ENCODE measurements around the gene TRAPPC10. TPM values are rescaled to one million over a fixed set of nuclear protein-coding genes. Genes with fewer than 3 reads are reported as not detected.

Gene TRAPPC10
- total RNA-seq, 1 experiment from 2014 or later: 31.5 TPM

GRCh38 chr21:44089001-44089911 is 77.1 kb downstream of the TRAPPC10 start:
- ATAC-seq: no peak
- ChIA-PET CTCF (no interaction called here), POLR2A (no interaction called here), RAD21 (ENCODE audit: low non-redundant PET in 1 of 2, low total read pairs in 2 of 2, uncharacterized antibody in 2 of 2, unreplicated experiment in 2 of 2) (no interaction called here)
- Histone ChIP-seq H3K9me2 (ENCODE audit: insufficient read depth) (no peaks in the 10 kb centered on the region), H3K36me3 (ENCODE audit: control insufficient read depth in 1 of 2, insufficient read depth in 2 of 2, low read length in 2 of 2) (peaks cover 10 to 23% of the 10 kb centered on the region in 2 experiments; a peak in 3 of 4 replicates), H3K4me2 (ENCODE audit: low read length) (no peak overlapping the region), H3K4me3 (replicated peaks in 1 of 2; ENCODE audit: low read depth in 1 of 2, low read length in 2 of 2) (no peak overlapping the region), H3K9ac (ENCODE audit: low read length) (no peak overlapping the region), H3K9me3 (ENCODE audit: control insufficient read depth in 1 of 2, insufficient read depth in 1 of 2, low read depth in 1 of 2, low read length in 2 of 2) (no peaks in the 10 kb centered on the region), H3K4me1 (ENCODE audit: control insufficient read depth in 1 of 2, insufficient read depth in 2 of 2, low read length in 2 of 2) (no peaks in the 10 kb centered on the region), H3K27me3 (ENCODE audit: insufficient read depth, low read length) (no peaks in the 10 kb centered on the region), H4K20me1 (ENCODE audit: insufficient read depth) (no peaks in the 10 kb centered on the region), H3K27ac (ENCODE audit: low read depth, low read length) (no peak overlapping the region), H2AFZ (ENCODE audit: low read depth, low read length, poor library complexity, severe bottlenecking) (no peak overlapping the region), H3K79me2 (ENCODE audit: insufficient read depth, low read length) (no peaks in the 10 kb centered on the region; the same call in 1 of the 2 replicates)
- no peak for TF ChIP-seq TCF7L2 (IDR thresholded peaks at IDR 0.05; ENCODE audit: borderline replicate concordance, extremely low read depth, insufficient read depth, insufficient read length)
- no peak for TF ChIP-seq RAD21 (IDR thresholded peaks at IDR 0.05; ENCODE audit: low read depth)
- no peak for TF ChIP-seq ATF3 (IDR thresholded peaks at IDR 0.05)
- intact Hi-C loops (cut with micrococcal nuclease): no loop called here
- BruUV-seq (replicated peaks): no TSS peak
- DNase-seq (ENCODE audit: low read depth, low spot score): no peak

- Histone ChIP-seq H3K4me1 (ENCODE audit: control insufficient read depth in 1 of 2, insufficient read depth in 2 of 2, low read length in 2 of 2) (no peaks in the 10 kb centered on the region), H2AFZ (ENCODE audit: low read depth, low read length, poor library complexity, severe bottlenecking) (no peak overlapping the region), H3K9me2 (ENCODE audit: insufficient read depth) (no peaks in the 10 kb centered on the region), H3K9me3 (ENCODE audit: control insufficient read depth in 1 of 2, insufficient read depth in 1 of 2, low read depth in 1 of 2, low read length in 2 of 2) (no peaks in the 10 kb centered on the region), H3K27me3 (ENCODE audit: insufficient read depth, low read length) (no peaks in the 10 kb centered on the region), H3K27ac (ENCODE audit: low read depth, low read length) (no peak overlapping the region), H3K36me3 (ENCODE audit: control insufficient read depth in 1 of 2, insufficient read depth in 2 of 2, low read length in 2 of 2) (peaks cover 13 to 15% of the 10 kb centered on the region in 2 experiments; a peak in 3 of 4 replicates), H3K4me3 (replicated peaks in 1 of 2; ENCODE audit: low read depth in 1 of 2, low read length in 2 of 2) (no peak overlapping the region), H4K20me1 (ENCODE audit: insufficient read depth) (no peaks in the 10 kb centered on the region), H3K9ac (ENCODE audit: low read length) (no peak overlapping the region), H3K79me2 (ENCODE audit: insufficient read depth, low read length) (no peaks in the 10 kb centered on the region), H3K4me2 (ENCODE audit: low read length) (no peak overlapping the region)
- intact Hi-C loops (cut with micrococcal nuclease): no loop called here
- ChIA-PET CTCF (no interaction called here), POLR2A (no interaction called here), RAD21 (ENCODE audit: low non-redundant PET in 1 of 2, low total read pairs in 2 of 2, uncharacterized antibody in 2 of 2, unreplicated experiment in 2 of 2) (no interaction called here)
- TF ChIP-seq CBX3 (IDR thresholded peaks at IDR 0.05; ENCODE audit: low read depth) (no peak), RAD21 (IDR thresholded peaks at IDR 0.05; ENCODE audit: low read depth) (no peak)
- no TSS peak for BruUV-seq (replicated peaks)
- no peak for DNase-seq (ENCODE audit: low read depth, low spot score)
- no peak for ATAC-seq
Observed at GRCh38 chr21:44090325-44090724, 78.2 kb downstream of the TRAPPC10 start.
